T-helper 17 cell (primary cell): Measurements from ENCODE around the gene THAP7. TPM values are rescaled to one million over a fixed set of nuclear protein-coding genes. Genes with fewer than 3 reads are reported as not detected.

Experiments
- ATAC-seq: fragments of 150-1000 bp; cut with Tn5 transposase; 2 replicates; pipeline ENCODE4 v1.10.0; 2021; ENCODE audit warnings: mild to moderate bottlenecking, moderate library complexity
- DNase-seq, 3 donors: peaks; one replicate each; pipeline versions ENCODE4 v3.0.0 to v3.0.0-alpha.2; 2020 to 2021
- H3K9me3 ChIP-seq: one replicate; pipeline ENCODE4 v1.7.0; 2013; ENCODE audit warnings: low read length, mild to moderate bottlenecking; ENCODE audit not compliant: control insufficient read depth, poor library complexity, severe bottlenecking
- H3K27ac Mint-ChIP-seq: one replicate; pipeline ENCODE4 v1.8.0; 2022; ENCODE audit warnings: mild to moderate bottlenecking, moderate library complexity, mixed read lengths
- H3K27me3 Mint-ChIP-seq: one replicate; pipeline ENCODE4 v1.8.0; 2022; ENCODE audit warnings: mixed read lengths
- H3K36me3 Mint-ChIP-seq: one replicate; pipeline ENCODE4 v1.8.0; 2022; ENCODE audit warnings: low read depth, mixed read lengths
- H3K4me1 Mint-ChIP-seq: one replicate; pipeline ENCODE4 v1.8.0; 2022; ENCODE audit warnings: mild to moderate bottlenecking, mixed read lengths
- H3K4me3 Mint-ChIP-seq: one replicate; pipeline ENCODE4 v1.8.0; 2022; ENCODE audit warnings: mild to moderate bottlenecking, moderate library complexity, mixed read lengths
- total RNA-seq, 4 donors: library from RNA in 2 of 4; stranded (reverse) in 2 of 4; gene quantifications; one replicate each; pipeline ENCODE4 v1.2.3 and lab custom pipeline; 2022 to 2026

Gene THAP7
- total RNA-seq, 2 donors from 2014 or later: 41.5 to 55.6 TPM

DNA sequence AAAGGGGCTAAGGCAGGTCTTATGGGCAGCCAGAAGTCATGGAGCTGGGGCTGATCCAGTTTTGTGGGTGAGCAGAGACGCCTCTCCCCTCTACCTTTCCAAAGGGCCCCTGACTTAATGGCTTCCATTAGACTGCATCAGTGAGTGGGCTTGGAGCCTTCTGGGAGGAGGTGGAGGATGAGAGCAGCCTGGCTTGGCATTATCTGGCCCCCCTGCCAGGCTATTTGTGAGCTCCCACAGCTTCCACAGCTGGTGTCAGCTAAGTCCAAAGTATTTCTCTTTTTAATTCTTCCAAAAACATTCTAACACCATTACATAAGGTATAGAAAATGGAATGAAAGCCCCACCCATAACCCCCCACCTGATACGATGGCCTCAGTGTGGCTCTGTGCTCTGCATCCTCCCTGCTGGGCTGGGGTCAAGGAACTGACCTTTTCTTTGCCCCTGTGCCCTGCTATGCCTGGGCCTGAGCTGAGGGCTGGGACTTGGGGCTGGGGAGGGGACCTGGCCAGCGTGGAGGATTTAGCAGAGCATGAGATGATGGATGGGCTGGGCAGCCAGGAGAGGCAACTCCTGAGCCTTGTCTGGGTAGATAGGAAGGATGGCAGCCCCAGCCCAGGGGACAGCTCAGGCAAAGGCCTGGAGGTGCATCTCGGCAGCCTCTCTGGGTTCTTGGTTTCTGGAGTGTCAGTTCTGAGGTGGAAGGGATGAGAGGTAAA lies 30.8 kb downstream of the THAP7 start:
- H3K27me3 Mint-ChIP-seq: no peaks in the 10 kb centered on the region
- no peak overlapping the region for H3K4me3 Mint-ChIP-seq
- ATAC-seq (no peak), DNase-seq (no peak)
- H3K27ac Mint-ChIP-seq: no peak overlapping the region
- peaks cover 2% of the 10 kb centered on the region for H3K36me3 Mint-ChIP-seq
- H3K4me1 Mint-ChIP-seq: peaks cover 3% of the 10 kb centered on the region
- H3K9me3 ChIP-seq: no peaks in the 10 kb centered on the region

- Mint-ChIP-seq H3K4me3 (no peak overlapping the region), H3K27me3 (no peaks in the 10 kb centered on the region), H3K4me1 (peaks cover 8% of the 10 kb centered on the region), H3K27ac (no peak overlapping the region), H3K36me3 (no peaks in the 10 kb centered on the region)
- ATAC-seq: no peak
- DNase-seq: no peak
- no peaks in the 10 kb centered on the region for H3K9me3 ChIP-seq
Measured at GRCh38 chr22:20968281-20968977, 33.5 kb downstream of the THAP7 start.

DNA sequence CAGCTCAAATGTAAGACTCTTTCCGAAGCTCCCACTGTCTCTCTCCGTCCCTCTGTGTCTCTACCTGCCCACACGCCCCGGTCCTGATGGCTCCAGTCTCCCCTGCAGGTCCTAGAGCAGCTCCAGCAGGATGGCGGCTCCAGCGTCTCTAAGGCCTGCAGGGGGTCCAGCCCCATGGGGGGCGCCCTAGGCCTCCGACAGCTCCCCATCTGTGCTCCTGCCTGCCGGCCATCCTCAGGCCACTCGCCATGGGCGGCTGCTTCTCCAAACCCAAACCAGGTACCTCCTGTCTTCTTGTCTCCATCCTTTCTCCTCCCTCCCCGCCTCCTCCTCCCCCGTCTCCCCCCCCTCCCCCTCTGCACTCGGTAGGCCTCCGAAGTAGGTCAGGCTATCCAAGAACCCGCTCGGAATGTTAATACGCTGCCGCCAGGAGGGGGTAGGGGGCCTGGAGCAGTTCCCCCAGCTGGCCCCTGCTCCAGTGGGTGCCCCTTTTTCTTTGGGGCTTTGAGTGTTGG lies 34.2 kb downstream of the THAP7 start:
- Mint-ChIP-seq H3K27me3 (no peaks in the 10 kb centered on the region), H3K4me1 (peaks cover 8% of the 10 kb centered on the region), H3K27ac (no peak overlapping the region), H3K4me3 (no peak overlapping the region), H3K36me3 (no peaks in the 10 kb centered on the region)
- ATAC-seq: no peak
- no peak for DNase-seq
- no peaks in the 10 kb centered on the region for H3K9me3 ChIP-seq

- no peaks in the 10 kb centered on the region for H3K36me3 Mint-ChIP-seq
- no peak for ATAC-seq
- peaks cover 8% of the 10 kb centered on the region for H3K4me1 Mint-ChIP-seq
- H3K4me3 Mint-ChIP-seq: peak within 1 kb of the TSS; percentile 76
- H3K9me3 ChIP-seq: no peaks in the 10 kb centered on the region
- no peaks in the 10 kb centered on the region for H3K27me3 Mint-ChIP-seq
- H3K27ac Mint-ChIP-seq: no peak within 1 kb of the TSS
- no peak for DNase-seq
Measured at GRCh38 chr22:20966883-20967696, 34.8 kb downstream of the THAP7 start, which contains the start of gene AIFM3. TSS of gene AIFM3 (plus strand) at chr22:20967255. CDS start at chr22:20967945, 690 bp downstream.

GRCh38 chr22:20965888-20966855 lies 35.7 kb downstream of the THAP7 start:
- H3K27me3 Mint-ChIP-seq: no peaks in the 10 kb centered on the region
- no peak for ATAC-seq
- no peaks in the 10 kb centered on the region for H3K36me3 Mint-ChIP-seq
- no peak overlapping the region for H3K27ac Mint-ChIP-seq
- peak overlapping the region; percentile 76 for H3K4me3 Mint-ChIP-seq
- no peak for DNase-seq
- peaks cover 12% of the 10 kb centered on the region for H3K4me1 Mint-ChIP-seq
- H3K9me3 ChIP-seq: no peaks in the 10 kb centered on the region

DNA sequence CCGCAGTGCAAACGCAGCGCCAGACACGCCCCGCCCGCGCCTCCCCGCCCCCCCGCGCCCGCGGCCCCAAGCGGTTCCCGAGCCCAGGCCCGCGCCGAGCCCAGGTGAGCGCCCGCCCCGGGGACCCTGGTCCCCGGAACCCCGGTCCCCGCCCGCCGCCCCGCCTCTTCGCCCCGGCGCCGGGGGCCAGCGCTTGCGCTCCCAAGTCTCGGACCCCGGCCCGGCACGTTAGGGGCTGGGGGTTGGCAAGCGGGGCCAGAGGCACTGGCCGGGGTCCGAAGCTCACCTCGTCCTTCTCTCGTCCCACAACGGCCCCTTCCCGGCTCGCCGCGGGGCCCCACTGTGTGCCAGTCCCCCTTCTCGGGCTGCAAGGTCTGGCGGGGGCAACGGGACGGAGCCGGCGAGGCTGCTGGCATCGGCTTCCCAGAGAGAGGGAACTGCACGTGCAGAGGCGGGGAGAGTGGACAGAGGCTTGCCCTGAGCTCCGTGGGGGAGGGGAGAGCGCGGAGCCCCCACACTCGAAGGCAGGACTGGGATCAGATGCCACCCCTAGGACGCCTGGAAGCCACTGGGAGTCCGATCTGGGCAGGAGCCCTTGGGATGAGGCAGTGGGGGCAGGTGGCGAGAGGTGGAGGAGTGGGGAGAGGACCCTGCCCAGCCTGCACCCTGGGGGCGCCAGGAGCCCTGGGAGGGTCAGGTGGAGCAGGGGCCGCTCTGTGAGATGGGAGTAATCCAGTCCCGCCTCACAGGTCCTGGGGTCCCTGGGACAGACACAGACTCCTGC lies 36.6 kb downstream of the THAP7 start:
- Mint-ChIP-seq H3K4me1 (peaks cover 12% of the 10 kb centered on the region), H3K27ac (no peak overlapping the region), H3K36me3 (no peaks in the 10 kb centered on the region), H3K4me3 (peak overlapping the region; percentile 76), H3K27me3 (peaks cover 5% of the 10 kb centered on the region)
- H3K9me3 ChIP-seq: no peaks in the 10 kb centered on the region
- no peak for DNase-seq
- peak; percentile 54 for ATAC-seq

GRCh38 chr22:20964799-20965103 lies 37.2 kb downstream of the THAP7 start:
- DNase-seq (no peak), ATAC-seq (no peak)
- H3K4me3 Mint-ChIP-seq: peak overlapping the region; percentile 89
- peak overlapping the region; percentile 62 for H3K27ac Mint-ChIP-seq
- no peaks in the 10 kb centered on the region for H3K36me3 Mint-ChIP-seq
- H3K27me3 Mint-ChIP-seq: peaks cover 9% of the 10 kb centered on the region
- H3K9me3 ChIP-seq: no peaks in the 10 kb centered on the region
- peaks cover 12% of the 10 kb centered on the region for H3K4me1 Mint-ChIP-seq

DNA sequence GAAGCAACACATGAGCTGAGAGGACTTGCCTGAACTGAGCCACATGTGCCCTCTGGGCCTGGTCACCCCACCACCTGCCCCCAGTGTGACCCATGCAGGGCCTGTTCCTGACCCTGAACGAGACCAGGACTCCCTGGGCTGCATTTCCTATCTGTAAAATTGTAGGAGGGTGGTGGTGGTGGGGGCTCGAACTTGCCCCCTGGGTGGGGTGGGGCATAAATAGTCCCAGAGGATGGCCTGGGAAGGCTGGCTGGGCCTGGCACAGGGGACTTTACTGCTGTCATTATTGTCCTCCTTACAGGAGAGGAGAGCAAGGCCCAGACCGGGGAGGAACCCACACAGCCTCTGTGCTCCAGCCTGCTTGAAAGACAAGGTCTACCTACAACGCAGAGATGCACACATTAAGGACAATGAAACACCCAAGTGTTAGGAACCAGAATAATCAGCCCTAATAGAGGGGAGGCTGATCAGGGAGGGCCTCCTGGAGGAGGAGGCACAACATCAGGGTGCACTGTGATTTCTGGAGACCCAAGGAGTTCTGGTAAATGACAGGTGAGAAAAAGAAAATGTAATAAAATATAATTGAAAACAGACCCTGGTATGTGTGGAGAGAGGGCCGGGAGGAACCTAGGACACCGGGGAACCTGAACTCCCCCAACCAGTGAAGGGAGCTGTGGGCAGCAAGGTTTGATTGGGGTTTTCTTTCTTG lies 37.7 kb downstream of the THAP7 start:
- Mint-ChIP-seq H3K36me3 (no peaks in the 10 kb centered on the region), H3K4me1 (peaks cover 12% of the 10 kb centered on the region), H3K27me3 (peaks cover 9% of the 10 kb centered on the region), H3K4me3 (peak overlapping the region; percentile 89), H3K27ac (peak overlapping the region; percentile 62)
- no peak for DNase-seq
- no peaks in the 10 kb centered on the region for H3K9me3 ChIP-seq
- ATAC-seq: peak; percentile 26

DNA sequence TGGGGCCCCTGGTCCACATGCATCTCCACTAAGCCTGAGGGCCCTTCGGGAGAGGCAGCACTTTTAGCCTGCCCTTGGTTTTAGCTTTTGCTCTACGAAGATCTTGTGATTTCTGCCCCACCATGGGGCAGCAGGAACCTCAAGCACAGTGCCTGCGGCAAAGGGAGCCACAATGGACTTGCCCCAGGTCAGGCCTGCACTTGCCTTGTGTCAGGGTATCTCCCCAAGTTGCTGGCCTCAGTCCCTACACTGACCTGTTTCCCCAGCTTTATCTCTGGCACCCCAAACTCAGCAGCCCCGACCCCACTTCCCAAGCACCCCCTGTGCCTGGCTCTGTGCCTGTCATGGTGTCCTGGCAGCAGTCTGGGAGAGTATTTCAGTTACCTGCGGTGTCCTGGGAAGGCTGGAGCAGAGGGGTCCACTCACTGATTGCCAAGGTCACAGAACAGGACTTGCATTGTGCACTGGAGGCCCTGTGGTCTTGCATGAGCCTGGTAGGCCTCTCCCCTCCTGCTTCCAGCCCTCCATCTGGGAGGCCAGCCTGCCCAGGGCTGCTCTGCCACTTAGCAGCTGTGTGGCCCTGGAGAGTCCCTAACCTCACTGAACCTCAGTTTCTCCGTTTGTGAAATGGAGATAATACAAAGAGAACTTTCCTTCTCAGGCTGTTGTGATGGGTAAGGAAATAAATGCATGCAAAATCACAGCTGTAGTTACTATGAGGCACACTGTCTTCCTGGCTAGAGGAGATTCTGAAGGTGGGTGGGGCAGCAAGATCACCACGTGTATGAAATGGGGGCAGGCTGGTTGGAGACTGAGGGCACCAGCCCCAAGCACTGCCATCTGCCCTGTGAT lies 38.5 kb downstream of the THAP7 start:
- Mint-ChIP-seq H3K36me3 (no peaks in the 10 kb centered on the region), H3K4me3 (peak overlapping the region; percentile 89), H3K27me3 (peaks cover 12% of the 10 kb centered on the region), H3K27ac (no peak overlapping the region), H3K4me1 (peaks cover 12% of the 10 kb centered on the region)
- no peak for DNase-seq
- H3K9me3 ChIP-seq: no peaks in the 10 kb centered on the region
- ATAC-seq: no peak

DNA sequence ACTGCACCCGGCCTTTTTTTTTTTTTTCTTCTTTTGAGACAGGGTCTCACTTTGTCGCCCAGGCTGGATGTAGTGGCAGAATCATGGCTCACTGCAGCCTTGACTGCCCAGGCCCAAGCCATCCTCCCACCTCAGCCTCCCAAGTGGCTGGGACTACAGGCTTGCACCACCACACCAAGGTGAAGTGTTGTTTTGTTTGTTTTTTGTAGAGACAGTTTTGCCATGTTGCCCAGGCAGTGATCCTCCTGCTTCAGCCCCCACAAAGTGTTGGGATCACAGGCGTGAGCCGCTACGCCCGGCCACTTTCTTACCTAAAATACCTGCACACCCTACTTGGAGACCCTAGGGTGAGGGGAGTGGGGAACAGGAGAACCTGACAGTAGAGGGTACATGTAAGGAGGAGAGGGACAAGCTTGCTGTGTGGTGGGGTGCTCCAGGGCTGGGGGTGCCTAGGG lies 39.4 kb downstream of the THAP7 start:
- no peak overlapping the region for H3K4me3 Mint-ChIP-seq
- no peaks in the 10 kb centered on the region for H3K9me3 ChIP-seq
- no peak overlapping the region for H3K27ac Mint-ChIP-seq
- peaks cover 20% of the 10 kb centered on the region for H3K27me3 Mint-ChIP-seq
- DNase-seq (no peak), ATAC-seq (no peak)
- no peaks in the 10 kb centered on the region for H3K36me3 Mint-ChIP-seq
- peaks cover 12% of the 10 kb centered on the region for H3K4me1 Mint-ChIP-seq

DNA sequence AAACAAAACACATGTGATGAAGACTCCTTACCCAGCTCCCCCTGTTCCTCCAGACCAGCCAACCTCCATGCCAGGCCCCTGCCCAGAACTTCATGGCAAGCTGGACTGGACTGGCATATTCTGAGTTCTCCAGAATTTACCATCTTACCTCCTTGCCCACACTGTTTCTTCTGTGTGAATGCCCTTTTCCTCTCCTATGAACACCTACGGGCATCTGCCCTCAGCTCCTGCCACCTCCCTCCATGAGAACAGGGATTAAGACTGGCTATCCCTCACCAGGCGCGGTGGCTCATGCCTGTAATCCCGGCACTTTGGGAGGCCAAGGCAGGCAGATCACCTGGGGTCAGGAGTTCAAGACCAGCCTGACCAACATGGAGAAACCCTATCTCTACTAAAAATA lies 41.3 kb downstream of the THAP7 start:
- H3K4me1 Mint-ChIP-seq: peaks cover 16% of the 10 kb centered on the region
- no peak for DNase-seq
- no peak overlapping the region for H3K4me3 Mint-ChIP-seq
- H3K36me3 Mint-ChIP-seq: no peaks in the 10 kb centered on the region
- H3K27ac Mint-ChIP-seq: no peak overlapping the region
- ATAC-seq: no peak
- no peaks in the 10 kb centered on the region for H3K9me3 ChIP-seq
- H3K27me3 Mint-ChIP-seq: peaks cover 24% of the 10 kb centered on the region
